Bronchial epithelial cell (primary cell): ENCODE data around the gene ANO10. TPM values are rescaled to one million over a fixed set of nuclear protein-coding genes. Genes with fewer than 3 reads are reported as not detected.

Experiments used
- DNase-seq: peaks from one replicate; pipeline ENCODE4 v3.0.0-alpha.2; 2010; ENCODE audit warnings: low read depth
- FAIRE-seq: peaks from 2 replicates; lab custom pipeline; 2011; peaks lifted over from hg19 to GRCh38; lab: Jason Lieb, UNC
- H3K27me3 ChIP-seq: 2 replicates; pipeline ENCODE4 v1.5.1; 2011; ENCODE audit warnings: low read length; ENCODE audit not compliant: control insufficient read depth, insufficient read depth
- H3K36me3 ChIP-seq: 2 replicates; pipeline ENCODE4 v1.5.1; 2011; ENCODE audit warnings: low read length; ENCODE audit not compliant: control insufficient read depth, insufficient read depth
- H3K4me3 ChIP-seq: 2 replicates; pipeline ENCODE4 v1.5.1; 2011; ENCODE audit warnings: mild to moderate bottlenecking, low read depth, low read length, control low read depth
- CTCF ChIP-seq: IDR thresholded peaks from 2 replicates; pipeline ENCODE4 v1.5.1; 2011; ENCODE audit warnings: mild to moderate bottlenecking, moderate library complexity, low read length, control low read depth, inconsistent platforms; ENCODE audit not compliant: insufficient read depth, severe bottlenecking
- total RNA-seq: library from RNA; depleted of rRNA; stranded (reverse); fragments of >200 nt; gene quantifications from 2 replicates; pipeline ENCODE4 v1.2.1, GENCODE V29; 2014

The ANO10 gene
- total RNA-seq, 1 donor from 2014 or later = 25.8 TPM

GRCh38 chr3:43371494-43371893, 250.3 kb downstream of the ANO10 start:
- H3K27me3 ChIP-seq = no peaks in the 10 kb centered on the region
- H3K4me3 ChIP-seq = no peak overlapping the region
- DNase-seq (no peak), FAIRE-seq (no peak)
- no peaks in the 10 kb centered on the region for H3K36me3 ChIP-seq
- TF ChIP-seq CTCF = no peak

DNA sequence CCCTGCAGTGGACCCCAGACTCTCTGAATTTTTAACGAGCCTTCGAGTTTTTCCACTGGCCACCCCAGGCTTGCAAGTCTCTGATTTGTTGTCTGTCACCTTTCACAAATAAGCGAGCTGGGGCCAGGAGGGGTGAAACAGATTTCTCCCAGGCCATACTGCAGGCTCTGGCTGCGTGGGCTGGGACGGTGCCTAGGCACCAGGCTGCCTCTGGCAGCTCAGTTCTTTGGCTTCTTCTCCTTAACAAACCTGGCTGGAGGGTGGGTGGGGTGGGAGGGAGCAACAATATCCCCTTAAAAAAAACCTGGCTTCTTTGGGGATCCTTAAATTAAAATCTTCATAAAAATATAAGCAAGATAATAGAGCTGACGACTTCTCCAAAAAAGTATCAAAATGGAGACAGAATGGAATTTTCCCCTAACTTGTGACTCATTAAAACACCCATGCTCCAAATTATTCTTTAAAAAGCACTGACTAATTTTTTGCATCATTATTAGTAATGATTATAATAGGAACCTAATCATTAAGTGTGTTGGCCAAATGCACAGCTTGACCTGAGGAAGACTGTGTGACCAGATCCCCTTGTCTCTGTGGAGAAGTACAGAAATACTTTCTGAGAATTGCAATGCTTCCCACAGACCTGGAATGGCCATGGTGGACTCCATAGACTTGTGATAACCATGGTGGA, 251.4 kb downstream of the ANO10 start:
- Histone ChIP-seq H3K27me3 (no peaks in the 10 kb centered on the region), H3K36me3 (peaks cover 1% of the 10 kb centered on the region), H3K4me3 (no peak overlapping the region)
- FAIRE-seq (no peak), DNase-seq (no peak)
- TF ChIP-seq CTCF = no peak

- FAIRE-seq (no peak), DNase-seq (no peak)
- Histone ChIP-seq H3K27me3 (no peaks in the 10 kb centered on the region), H3K36me3 (peaks cover 1% of the 10 kb centered on the region), H3K4me3 (no peak overlapping the region)
- no peak for TF ChIP-seq CTCF
Measured at GRCh38 chr3:43369404-43370292, 252.2 kb downstream of the ANO10 start.

DNA sequence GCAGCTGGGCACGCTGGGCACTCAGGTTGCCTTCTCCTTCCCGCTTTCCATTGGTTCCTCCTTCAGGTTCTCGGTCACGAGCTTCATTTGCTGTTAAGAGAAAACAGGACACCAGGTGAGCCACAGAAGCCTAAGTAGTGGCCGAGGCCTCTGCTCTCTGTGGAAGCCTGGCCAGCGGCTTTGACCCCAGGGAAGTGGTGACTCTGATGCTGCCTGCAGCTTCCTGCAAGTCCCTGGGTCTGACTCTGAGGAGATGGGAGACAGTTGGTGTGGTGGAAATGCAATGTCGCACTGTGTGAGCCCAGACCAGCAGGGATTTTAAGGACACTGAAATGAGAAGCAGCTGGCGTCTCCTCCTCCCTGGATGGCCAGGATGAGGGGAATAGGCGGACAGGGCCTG, 254.9 kb downstream of the ANO10 start:
- DNase-seq (no peak), FAIRE-seq (no peak)

DNA sequence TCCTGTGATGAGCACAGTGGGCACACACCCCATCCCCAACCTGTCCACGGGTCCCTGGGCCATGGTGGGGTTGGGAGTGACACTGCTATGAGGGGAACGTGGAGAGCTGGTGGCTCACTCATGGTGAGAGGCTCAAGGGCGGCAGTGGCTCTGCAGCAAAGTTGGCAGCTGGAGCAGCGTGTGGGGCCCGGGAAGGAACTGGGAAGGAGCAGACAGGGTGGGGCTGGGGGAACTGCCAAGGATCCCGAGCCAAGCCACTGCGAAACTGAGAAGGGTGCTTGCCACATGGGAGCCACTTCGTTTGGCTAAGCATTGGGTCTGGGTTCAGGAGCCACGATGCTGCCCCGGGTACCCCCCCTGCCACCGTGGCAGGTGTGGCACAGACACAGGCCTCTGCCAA, 255.3 kb downstream of the ANO10 start:
- H3K4me3 ChIP-seq = no peak overlapping the region
- DNase-seq (no peak), FAIRE-seq (no peak)
- peaks cover 1% of the 10 kb centered on the region for H3K36me3 ChIP-seq
- TF ChIP-seq CTCF = no peak
- no peaks in the 10 kb centered on the region for H3K27me3 ChIP-seq

More for the DNA sequence above, 254.9 kb downstream of the ANO10 start:
- no peaks in the 10 kb centered on the region for H3K27me3 ChIP-seq
- H3K36me3 ChIP-seq = peaks cover 1% of the 10 kb centered on the region
- H3K4me3 ChIP-seq = no peak overlapping the region
- no peak for TF ChIP-seq CTCF
